Measurements from ENCODE around the gene OXSR1.

GRCh38 chr3:38260474-38260873 lies 95.1 kb downstream of the OXSR1 start:
- no peak for TF ChIP-seq CTCF (IDR thresholded peaks at IDR 0.05)
- TF ChIP-seq POLR2A (IDR thresholded peaks at IDR 0.05): no peak

Measured in uterus (tissue), 2 donors.